Activated T-cell treated with anti-CD3 and anti-CD28 coated beads, Interleukin-2, amount 50 U/mL, for 24 hours (primary cell): ENCODE data around the gene RAB7A.

Source experiments
- DNase-seq: peaks from one replicate; pipeline ENCODE4 v3.0.0-alpha.2; 2020
- H3K27ac Mint-ChIP-seq: 2 replicates; pipeline ENCODE4 v1.8.0; 2020; ENCODE audit warnings: mild to moderate bottlenecking, mixed read lengths
- H3K27me3 Mint-ChIP-seq: 2 replicates; pipeline ENCODE4 v1.8.0; 2020; ENCODE audit warnings: mixed read lengths
- H3K36me3 Mint-ChIP-seq: 2 replicates; pipeline ENCODE4 v1.8.0; 2020; ENCODE audit warnings: low read depth, mixed read lengths
- H3K4me1 Mint-ChIP-seq: 2 replicates; pipeline ENCODE4 v1.8.0; 2020; ENCODE audit warnings: low read depth, mixed read lengths
- H3K4me3 Mint-ChIP-seq: 2 replicates; pipeline ENCODE4 v1.8.0; 2020; ENCODE audit warnings: mild to moderate bottlenecking, moderate library complexity, mixed read lengths
- H3K9me3 Mint-ChIP-seq: 2 replicates; pipeline ENCODE4 v1.8.0; 2020; ENCODE audit warnings: mixed read lengths

The RAB7A gene

DNA sequence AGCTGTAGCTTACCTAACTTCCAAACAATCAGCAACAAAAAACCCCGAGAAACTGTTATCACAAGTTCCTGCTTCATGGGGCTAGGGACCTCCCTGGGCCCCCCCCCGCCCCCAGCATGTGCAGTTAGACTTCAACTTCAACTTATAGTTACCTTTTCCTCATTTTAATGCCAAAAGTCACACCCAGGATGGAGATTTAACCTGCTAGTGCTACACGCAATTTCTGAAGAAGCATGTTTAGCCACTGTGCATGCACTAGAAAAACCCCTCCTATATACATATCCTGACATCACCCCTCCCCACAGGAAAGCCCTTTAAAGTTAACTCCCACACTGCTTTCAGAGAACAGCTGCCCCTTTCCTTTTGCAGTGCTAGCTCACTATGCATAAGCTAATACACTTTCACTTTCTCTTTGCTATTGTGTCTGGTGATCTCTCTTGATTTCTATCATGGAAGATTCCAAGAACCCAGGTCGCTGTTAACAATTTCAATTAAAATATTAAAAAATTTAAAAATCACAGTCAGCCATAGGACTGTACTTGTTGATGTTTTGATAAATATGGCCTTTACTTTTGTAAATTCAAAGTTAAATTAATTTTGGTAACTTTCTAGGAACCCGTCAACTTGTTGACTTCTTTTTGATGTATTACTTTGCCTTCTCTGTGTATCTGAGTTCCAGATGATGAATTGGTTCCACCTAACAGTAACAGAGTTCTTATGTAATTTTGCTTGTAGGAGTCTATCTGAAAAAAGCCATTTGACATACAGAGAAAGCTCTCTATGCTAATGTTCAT, 78.2 kb downstream of the RAB7A start:
- Mint-ChIP-seq H3K36me3 (peaks cover 86% of the 10 kb centered on the region), H3K27ac (peak overlapping the region; percentile 98), H3K4me3 (peak overlapping the region; percentile 60), H3K27me3 (no peaks in the 10 kb centered on the region), H3K4me1 (peaks cover 92% of the 10 kb centered on the region), H3K9me3 (no peaks in the 10 kb centered on the region)
- DNase-seq = peak; percentile 65

DNA sequence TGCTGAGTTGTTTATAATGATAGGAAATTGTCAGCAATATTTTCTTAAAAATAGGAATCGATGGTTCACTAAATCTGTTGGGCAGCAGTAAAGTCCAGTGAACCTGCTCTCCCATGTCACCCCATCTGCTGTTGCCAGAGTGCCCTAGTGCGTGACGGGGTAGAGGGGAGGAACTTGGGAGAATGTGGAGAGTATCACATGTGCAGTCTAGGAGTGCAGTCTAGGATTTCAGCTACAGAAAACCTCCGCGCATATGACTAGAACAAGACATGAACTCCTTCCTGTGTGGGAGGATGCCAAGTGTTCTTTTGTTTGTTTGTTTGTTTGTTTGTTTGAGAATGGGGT, 78.8 kb downstream of the RAB7A start:
- Mint-ChIP-seq H3K4me3 (peak overlapping the region; percentile 60), H3K36me3 (peaks cover 86% of the 10 kb centered on the region), H3K4me1 (peaks cover 91% of the 10 kb centered on the region), H3K9me3 (no peaks in the 10 kb centered on the region), H3K27me3 (no peaks in the 10 kb centered on the region), H3K27ac (peak overlapping the region; percentile 98)
- DNase-seq = no peak

DNA sequence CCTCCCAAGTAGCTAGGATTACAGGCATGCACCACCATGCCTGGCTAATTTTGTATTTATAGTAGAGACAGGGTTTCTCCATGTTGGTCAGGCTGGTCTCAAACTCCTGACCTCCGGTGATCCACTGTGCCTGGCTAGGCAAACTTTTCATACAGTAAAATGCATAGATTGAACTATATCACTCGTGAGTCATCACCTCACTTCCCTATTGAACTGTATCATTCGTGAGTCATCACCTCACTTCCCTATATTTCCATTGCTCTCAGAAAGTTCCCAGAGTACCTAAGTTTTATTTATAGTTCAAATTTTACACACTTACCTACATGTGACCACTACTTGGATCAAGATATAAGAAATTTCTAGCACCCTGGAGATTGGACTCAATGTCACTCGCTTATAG, 79.8 kb downstream of the RAB7A start:
- no peaks in the 10 kb centered on the region for H3K9me3 Mint-ChIP-seq
- H3K36me3 Mint-ChIP-seq = peaks cover 84% of the 10 kb centered on the region

DNA sequence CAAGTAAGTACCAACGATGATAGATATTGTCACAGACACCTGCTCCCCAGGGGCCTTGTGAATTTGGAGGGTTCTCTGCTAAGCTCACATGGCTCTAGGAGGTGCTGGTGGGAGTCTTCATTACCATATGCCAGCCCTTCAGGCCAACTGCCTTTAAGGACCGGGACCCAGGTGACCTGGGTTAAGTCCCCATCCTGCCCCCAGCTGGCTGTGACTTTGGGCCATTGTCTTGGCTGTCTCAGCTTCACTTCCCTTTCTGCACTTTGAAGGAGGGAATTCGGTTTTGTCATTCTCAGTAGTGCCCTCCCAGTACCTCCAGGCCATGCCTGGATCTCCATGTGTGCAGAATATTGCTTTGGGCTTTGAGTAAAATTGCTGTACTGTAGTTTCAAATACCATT, 80.6 kb downstream of the RAB7A start:
- no peak for DNase-seq
- H3K4me1 Mint-ChIP-seq = peaks cover 75% of the 10 kb centered on the region
- peaks cover 84% of the 10 kb centered on the region for H3K36me3 Mint-ChIP-seq
- no peak overlapping the region for H3K4me3 Mint-ChIP-seq
- H3K27ac Mint-ChIP-seq = peak overlapping the region; percentile 98
- H3K27me3 Mint-ChIP-seq = no peaks in the 10 kb centered on the region
- H3K9me3 Mint-ChIP-seq = no peaks in the 10 kb centered on the region

More for the DNA sequence above, 79.8 kb downstream of the RAB7A start:
- Mint-ChIP-seq H3K4me3 (peak overlapping the region; percentile 60), H3K4me1 (peaks cover 83% of the 10 kb centered on the region), H3K27me3 (no peaks in the 10 kb centered on the region), H3K27ac (peak overlapping the region; percentile 98)
- DNase-seq = no peak

DNA sequence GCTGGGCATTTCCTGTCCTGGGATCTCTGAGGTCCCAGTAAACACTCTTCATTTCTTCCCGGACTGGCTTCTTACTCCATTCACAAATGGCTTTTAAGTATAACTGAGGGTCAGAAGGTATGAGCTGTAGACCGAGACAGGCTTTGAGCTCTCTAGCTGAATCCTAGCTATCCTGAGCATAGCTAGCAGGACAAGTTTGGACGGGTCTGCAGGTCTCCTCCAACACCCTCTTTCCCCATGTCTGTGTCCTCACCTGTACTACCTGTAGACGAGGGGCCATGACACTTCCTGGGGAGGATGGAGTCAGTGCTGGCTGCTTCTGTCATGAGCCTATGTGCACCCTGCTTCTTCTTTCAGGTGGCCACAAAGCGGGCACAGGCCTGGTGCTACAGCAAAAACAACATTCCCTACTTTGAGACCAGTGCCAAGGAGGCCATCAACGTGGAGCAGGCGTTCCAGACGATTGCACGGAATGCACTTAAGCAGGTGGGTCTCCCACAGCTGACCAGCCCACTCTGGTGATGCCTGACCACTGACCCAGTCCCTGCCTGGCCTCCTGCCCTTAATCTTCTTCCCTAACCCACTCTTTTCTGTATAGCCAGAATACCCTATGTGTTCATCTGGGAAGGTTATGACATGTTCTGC, 81.3 kb downstream of the RAB7A start:
- DNase-seq = no peak
- Mint-ChIP-seq H3K36me3 (peaks cover 85% of the 10 kb centered on the region), H3K4me1 (peaks cover 70% of the 10 kb centered on the region), H3K27ac (peak overlapping the region; percentile 98), H3K27me3 (no peaks in the 10 kb centered on the region), H3K4me3 (no peak overlapping the region), H3K9me3 (no peaks in the 10 kb centered on the region)

DNA sequence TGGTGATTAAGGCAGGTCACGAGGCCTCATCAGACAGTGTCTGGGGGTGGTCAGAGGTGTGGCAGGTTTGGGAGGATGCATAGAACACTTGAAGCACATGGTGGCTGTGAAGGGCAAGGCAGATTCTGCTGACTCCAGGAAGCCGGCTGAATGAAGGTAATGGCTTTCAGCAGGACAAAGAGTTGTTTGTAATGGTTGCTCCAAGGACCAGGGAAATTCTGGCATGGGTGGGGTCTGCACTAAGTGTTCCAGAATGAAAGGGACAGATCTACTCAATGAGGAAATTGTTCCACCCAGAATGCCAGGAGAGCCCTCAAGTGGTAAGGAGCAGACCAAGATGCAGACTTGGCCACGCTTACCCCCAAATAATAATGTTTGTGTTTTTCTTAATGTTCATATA, 82.7 kb downstream of the RAB7A start:
- DNase-seq = no peak
- Mint-ChIP-seq H3K9me3 (no peaks in the 10 kb centered on the region), H3K27me3 (no peaks in the 10 kb centered on the region), H3K27ac (peak overlapping the region; percentile 73), H3K36me3 (peaks cover 90% of the 10 kb centered on the region), H3K4me3 (no peak overlapping the region), H3K4me1 (peaks cover 65% of the 10 kb centered on the region)

DNA sequence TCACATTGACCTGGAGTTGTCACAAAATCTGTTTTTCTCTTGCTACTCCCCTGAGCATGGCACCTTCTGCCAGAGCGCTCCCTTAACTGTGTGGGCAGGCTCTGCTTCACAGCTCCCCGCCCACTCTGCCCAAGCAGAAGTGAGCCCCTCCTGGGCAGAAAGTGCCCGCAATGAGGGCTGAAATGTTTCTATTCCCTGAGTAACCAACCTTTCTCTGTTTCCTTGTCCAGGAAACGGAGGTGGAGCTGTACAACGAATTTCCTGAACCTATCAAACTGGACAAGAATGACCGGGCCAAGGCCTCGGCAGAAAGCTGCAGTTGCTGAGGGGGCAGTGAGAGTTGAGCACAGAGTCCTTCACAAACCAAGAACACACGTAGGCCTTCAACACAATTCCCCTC, 87.1 kb downstream of the RAB7A start:
- Mint-ChIP-seq H3K4me1 (peaks cover 33% of the 10 kb centered on the region), H3K27ac (peak overlapping the region; percentile 83), H3K4me3 (no peak overlapping the region), H3K9me3 (no peaks in the 10 kb centered on the region), H3K27me3 (no peaks in the 10 kb centered on the region), H3K36me3 (peaks cover 92% of the 10 kb centered on the region)
- DNase-seq = no peak

DNA sequence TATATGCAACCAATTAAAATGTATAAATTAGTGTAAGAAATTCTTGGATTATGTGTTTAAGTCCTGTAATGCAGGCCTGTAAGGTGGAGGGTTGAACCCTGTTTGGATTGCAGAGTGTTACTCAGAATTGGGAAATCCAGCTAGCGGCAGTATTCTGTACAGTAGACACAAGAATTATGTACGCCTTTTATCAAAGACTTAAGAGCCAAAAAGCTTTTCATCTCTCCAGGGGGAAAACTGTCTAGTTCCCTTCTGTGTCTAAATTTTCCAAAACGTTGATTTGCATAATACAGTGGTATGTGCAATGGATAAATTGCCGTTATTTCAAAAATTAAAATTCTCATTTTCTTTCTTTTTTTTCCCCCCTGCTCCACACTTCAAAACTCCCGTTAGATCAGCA, 88.1 kb downstream of the RAB7A start:
- no peak overlapping the region for H3K27ac Mint-ChIP-seq
- no peaks in the 10 kb centered on the region for H3K27me3 Mint-ChIP-seq
- H3K4me1 Mint-ChIP-seq = peaks cover 24% of the 10 kb centered on the region
- no peaks in the 10 kb centered on the region for H3K9me3 Mint-ChIP-seq
- no peak for DNase-seq
- H3K36me3 Mint-ChIP-seq = peaks cover 93% of the 10 kb centered on the region
- no peak overlapping the region for H3K4me3 Mint-ChIP-seq

DNA sequence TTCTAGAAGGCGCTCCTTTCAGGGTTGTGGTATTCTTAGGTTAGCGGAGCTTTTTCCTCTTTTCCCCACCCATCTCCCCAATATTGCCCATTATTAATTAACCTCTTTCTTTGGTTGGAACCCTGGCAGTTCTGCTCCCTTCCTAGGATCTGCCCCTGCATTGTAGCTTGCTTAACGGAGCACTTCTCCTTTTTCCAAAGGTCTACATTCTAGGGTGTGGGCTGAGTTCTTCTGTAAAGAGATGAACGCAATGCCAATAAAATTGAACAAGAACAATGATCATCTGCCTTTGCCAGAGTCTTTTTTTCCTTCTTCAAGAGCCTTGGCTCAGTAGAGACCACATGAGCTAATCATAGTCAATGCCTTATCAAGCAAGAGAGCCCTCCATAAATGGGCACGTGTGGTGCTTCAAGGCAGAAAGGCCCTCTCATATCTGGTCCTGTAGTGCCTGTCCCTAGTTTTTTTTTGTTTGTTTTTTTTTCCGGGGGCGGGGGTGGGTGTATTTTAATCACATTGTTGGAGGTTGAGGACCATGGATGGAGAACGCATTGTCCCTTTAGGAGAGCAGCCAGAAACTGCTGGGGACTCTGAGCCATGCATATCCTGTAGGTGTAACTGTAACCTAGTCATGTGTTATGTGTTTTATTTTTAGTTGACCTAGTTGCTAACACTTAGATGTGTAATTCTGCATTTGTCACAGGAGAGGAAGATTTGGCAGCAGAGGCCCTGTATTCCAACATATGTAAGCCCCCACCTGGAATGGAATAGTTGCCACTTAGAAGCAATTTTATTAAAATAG, 88.7 kb downstream of the RAB7A start:
- H3K9me3 Mint-ChIP-seq = no peaks in the 10 kb centered on the region
- no peaks in the 10 kb centered on the region for H3K27me3 Mint-ChIP-seq
- DNase-seq = no peak
- H3K27ac Mint-ChIP-seq = peak overlapping the region; percentile 23
- H3K4me1 Mint-ChIP-seq = peaks cover 17% of the 10 kb centered on the region
- H3K36me3 Mint-ChIP-seq = peaks cover 93% of the 10 kb centered on the region
- H3K4me3 Mint-ChIP-seq = no peak overlapping the region

DNA sequence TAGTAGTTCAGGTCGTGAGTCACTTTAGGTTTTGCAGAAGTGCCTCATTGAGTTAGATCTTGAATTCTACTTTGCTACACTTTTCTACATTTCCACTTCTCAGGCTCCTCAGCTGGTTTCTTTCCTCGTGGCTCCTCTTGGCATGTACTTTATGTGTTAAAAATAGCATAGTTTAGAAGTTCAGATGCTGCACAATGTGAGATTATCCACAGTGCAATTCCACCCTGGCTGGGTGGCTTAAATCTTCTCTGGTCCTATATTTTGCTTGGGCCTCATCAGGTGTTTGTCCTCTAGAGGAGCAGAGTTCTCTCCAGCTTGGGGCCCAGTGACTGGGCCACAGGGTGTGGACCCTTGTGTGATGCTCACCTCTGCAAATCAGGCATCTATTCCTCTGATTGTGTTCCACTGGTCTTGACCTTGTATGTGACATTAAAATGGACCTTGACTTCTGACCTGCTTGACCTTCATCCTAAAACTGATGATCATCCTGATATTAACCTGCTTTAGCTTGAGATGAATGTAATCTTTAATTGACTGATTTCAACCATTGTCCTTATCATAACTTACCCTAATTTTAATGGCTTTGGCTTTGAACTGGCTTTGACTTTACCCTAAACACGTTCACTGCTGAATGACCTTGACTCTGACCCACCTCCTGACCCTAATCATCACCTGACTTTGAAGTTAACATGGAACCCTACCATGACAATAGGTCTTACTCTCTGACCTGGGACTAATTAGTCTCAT, 89.5 kb downstream of the RAB7A start:
- Mint-ChIP-seq H3K4me1 (peaks cover 16% of the 10 kb centered on the region), H3K4me3 (no peak overlapping the region), H3K27ac (peak overlapping the region; percentile 1)

DNA sequence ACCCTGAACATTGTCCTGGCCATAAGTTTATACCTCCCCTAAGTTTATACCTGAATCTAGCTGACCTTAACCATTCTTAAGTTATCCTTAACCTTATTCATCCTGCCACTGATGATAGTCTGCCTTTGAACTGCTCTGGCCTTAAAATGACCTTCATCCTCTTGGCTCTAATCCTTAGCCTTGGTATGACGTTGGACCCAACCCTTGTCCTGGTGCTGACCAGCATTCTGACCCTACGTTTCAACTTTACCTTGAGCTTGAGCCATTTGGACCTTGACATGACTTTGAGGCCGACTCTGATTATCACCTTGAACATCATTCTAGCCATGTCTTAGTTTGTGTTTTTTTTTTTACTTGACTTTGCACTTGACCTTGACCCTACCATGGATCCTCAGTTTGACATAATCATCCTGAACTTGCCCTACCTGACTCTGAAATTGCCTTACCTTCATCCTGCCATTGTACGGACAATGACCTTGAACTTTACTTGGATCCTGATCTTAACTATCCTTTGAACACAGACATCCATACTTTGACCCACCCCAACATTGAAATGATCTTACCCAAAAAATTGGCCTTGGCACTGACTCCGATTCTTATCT, 92.3 kb downstream of the RAB7A start:
- H3K27ac Mint-ChIP-seq = no peak overlapping the region

More for the DNA sequence above, 89.5 kb downstream of the RAB7A start:
- Mint-ChIP-seq H3K36me3 (peaks cover 95% of the 10 kb centered on the region), H3K9me3 (no peaks in the 10 kb centered on the region), H3K27me3 (no peaks in the 10 kb centered on the region)
- no peak for DNase-seq

DNA sequence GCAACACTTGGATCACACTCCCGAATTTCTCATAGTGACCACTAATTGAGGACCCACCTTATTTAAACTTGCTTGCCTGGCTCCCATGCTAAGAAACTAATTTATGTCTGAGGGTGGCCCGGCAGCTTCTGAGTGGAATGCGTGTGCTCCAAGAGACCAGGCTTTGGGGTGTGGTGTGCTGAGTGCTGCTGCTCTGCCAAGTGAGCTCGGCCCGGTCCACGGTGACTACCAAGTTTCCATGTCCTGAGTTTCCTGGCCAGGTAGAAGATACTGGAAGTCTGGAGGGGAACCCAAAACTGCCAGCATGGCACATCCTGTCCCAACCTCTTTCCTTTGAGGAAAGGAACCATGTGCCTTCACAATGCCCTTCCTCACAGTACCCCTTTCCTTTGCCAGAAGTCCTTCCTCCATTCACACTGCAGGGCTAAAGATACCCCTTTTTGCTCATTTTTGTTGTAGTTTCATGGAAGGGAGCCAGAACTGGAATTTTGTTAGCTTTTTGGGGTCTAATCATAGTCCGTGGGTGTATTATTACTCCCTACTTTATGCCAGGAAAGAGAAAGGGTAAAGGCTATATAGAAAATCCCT, 94.4 kb downstream of the RAB7A start:
- Mint-ChIP-seq H3K27me3 (no peaks in the 10 kb centered on the region), H3K4me1 (peaks cover 7% of the 10 kb centered on the region), H3K27ac (no peak overlapping the region), H3K4me3 (no peak overlapping the region), H3K36me3 (peaks cover 63% of the 10 kb centered on the region), H3K9me3 (no peaks in the 10 kb centered on the region)
- no peak for DNase-seq

More for the DNA sequence above, 92.3 kb downstream of the RAB7A start:
- H3K27me3 Mint-ChIP-seq = no peaks in the 10 kb centered on the region
- peaks cover 13% of the 10 kb centered on the region for H3K4me1 Mint-ChIP-seq
- peaks cover 84% of the 10 kb centered on the region for H3K36me3 Mint-ChIP-seq
- DNase-seq = no peak
- H3K9me3 Mint-ChIP-seq = no peaks in the 10 kb centered on the region
- no peak overlapping the region for H3K4me3 Mint-ChIP-seq

DNA sequence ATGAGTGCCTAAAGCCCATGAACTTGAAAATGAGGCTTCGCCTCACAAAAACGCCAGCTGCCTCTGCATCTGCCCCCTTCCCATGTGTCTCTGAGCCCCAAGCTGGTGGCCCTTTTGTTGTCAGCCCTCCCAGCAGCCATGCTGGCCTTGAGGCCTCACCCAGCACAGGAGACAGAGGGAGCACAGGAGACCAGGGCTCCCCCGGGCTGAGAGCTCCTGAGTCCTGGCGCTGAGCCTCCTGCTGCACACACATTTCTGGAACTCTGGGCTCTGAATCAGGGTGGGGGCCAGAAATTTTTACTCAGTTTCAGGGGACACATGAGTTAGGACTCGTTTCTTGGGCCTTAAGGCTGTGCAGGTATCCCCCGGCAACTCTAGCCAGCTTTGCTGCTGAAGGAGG, 97.0 kb downstream of the RAB7A start:
- Mint-ChIP-seq H3K27me3 (no peaks in the 10 kb centered on the region), H3K36me3 (peaks cover 40% of the 10 kb centered on the region), H3K4me1 (peaks cover 2% of the 10 kb centered on the region), H3K4me3 (no peak overlapping the region), H3K27ac (peak overlapping the region; percentile 38), H3K9me3 (no peaks in the 10 kb centered on the region)
- DNase-seq = no peak

DNA sequence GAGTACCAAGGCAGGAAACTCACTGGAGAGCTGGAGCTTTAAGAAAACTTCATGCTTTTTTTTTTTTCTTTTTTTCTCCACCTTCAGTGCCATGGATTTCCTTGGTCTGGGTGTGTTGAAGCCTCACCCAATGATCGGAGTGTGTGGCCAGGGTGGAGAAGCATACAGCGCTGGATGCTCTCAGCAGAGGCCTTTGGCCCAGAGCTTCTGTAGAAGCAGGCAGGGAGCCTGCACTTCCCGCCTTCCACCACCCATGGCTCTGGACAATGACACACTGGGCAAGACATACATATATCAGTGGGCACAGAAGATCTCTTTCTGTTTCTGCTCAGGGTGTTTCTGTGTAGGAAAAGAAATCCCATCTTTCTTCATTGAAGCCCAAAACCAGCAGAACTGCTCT, 97.6 kb downstream of the RAB7A start:
- no peak for DNase-seq
- peak overlapping the region; percentile 63 for H3K27ac Mint-ChIP-seq
- no peaks in the 10 kb centered on the region for H3K9me3 Mint-ChIP-seq
- no peak overlapping the region for H3K4me3 Mint-ChIP-seq
- peaks cover 34% of the 10 kb centered on the region for H3K36me3 Mint-ChIP-seq
- H3K4me1 Mint-ChIP-seq = peaks cover 2% of the 10 kb centered on the region
- H3K27me3 Mint-ChIP-seq = no peaks in the 10 kb centered on the region
